Vagina (tissue), 2 donors: Measurements from ENCODE around the gene CEACAM3. TPM values are rescaled to one million over a fixed set of nuclear protein-coding genes. Genes with fewer than 3 reads are reported as not detected.

Source experiments
- DNase-seq, 2 donors: peaks; one replicate each; pipeline ENCODE4 v3.0.0-alpha.2; 2017; ENCODE audit errors: extremely low spot score in 2 of 2
- H3K27ac ChIP-seq: fragments of 200-600 bp; sonication (generic); one replicate; pipeline ENCODE4 v1.5.1; 2019
- H3K27me3 ChIP-seq: fragments of 200-600 bp; sonication (generic); one replicate; pipeline ENCODE4 v1.5.1; 2019
- H3K36me3 ChIP-seq, 2 donors: fragments of 200-600 bp; sonication (generic); one replicate each; pipeline ENCODE4 v1.5.1; 2017 to 2019
- H3K4me1 ChIP-seq: fragments of 200-600 bp; sonication (generic); one replicate; pipeline ENCODE4 v1.5.1; 2019
- H3K4me3 ChIP-seq, 2 donors: fragments of 200-600 bp; sonication (generic); 1 replicate in 1 of 2; 2 replicates in 1 of 2; pipeline ENCODE4 v1.5.1; 2016 to 2019
- H3K9me3 ChIP-seq: fragments of 200-600 bp; sonication (generic); one replicate; pipeline ENCODE4 v1.5.1; 2019
- POLR2A ChIP-seq, 2 donors: fragments of 450-650 bp; IDR thresholded peaks; one replicate each; pipeline ENCODE4 v1.6.1; 2017; ENCODE audit warnings: antibody characterized with exemption in 2 of 2, mild to moderate bottlenecking in 2 of 2, moderate library complexity in 2 of 2
- POLR2AphosphoS5 ChIP-seq, 2 donors: sonication (generic); formaldehyde crosslinking; IDR thresholded peaks; one replicate each; pipeline ENCODE4 v1.9.0; 2017; ENCODE audit warnings: antibody characterized with exemption in 2 of 2, mild to moderate bottlenecking in 2 of 2, low read depth in 1 of 2; ENCODE audit not compliant: insufficient read depth in 1 of 2
- intact Hi-C: fragments of 100-400 bp; cut with DNase I; formaldehyde crosslinking; loops from one replicate; pipeline ENCODE4 v1.15.1; 2023
- total RNA-seq: library from RNA; depleted of rRNA; stranded (reverse); fragments of >200 nt; gene quantifications from one replicate; pipeline ENCODE4 v1.2.3, GENCODE V29; 2016
- TF ChIP-seq, protein P1 (sequence below), 3 experiments: fragments of 450-650 bp in 2 of 3; fragments of 200-600 bp in 1 of 3; sonication (generic) in 1 of 3; IDR thresholded peaks; one replicate each; pipeline ENCODE4 v1.5.1; 2017 to 2019; ENCODE audit warnings: antibody characterized with exemption in 3 of 3, mild to moderate bottlenecking in 2 of 3, moderate library complexity in 2 of 3

CEACAM3 gene
- total RNA-seq, 1 donor from 2014 or later: not detected

DNA sequence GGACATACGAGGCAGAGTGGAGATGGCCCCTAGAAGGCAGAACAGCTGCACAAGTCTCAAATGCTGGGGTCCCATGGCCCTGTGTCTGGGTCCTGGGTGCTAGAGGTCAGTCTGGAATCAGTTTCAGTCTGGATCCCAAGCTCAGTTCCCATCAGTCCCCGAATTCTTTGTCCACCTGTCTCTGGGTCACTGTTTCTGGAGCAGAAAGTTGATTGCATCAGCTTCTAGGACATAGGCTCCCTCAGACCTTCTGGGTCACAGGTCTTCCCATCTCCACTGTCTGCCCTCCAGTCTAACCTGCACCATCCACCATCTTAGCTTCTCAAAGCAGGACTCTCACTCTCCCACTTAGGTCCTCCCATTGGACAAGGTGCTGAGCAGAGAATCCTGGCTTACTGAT, 42.8 kb downstream of the CEACAM3 start:
- intact Hi-C loops: no loop called here
- Histone ChIP-seq H3K9me3 (no peaks in the 10 kb centered on the region), H3K36me3 (no peaks in the 10 kb centered on the region), H3K4me3 (no peak overlapping the region), H3K27me3 (no peaks in the 10 kb centered on the region), H3K27ac (no peak overlapping the region), H3K4me1 (no peaks in the 10 kb centered on the region)
- TF ChIP-seq POLR2AphosphoS5 (IDR thresholded peaks at IDR 0.05; ENCODE audit: insufficient read depth in 1 of 2, low read depth in 1 of 2): no peak
- no peak for TF ChIP-seq POLR2A (IDR thresholded peaks at IDR 0.05)
- TF ChIP-seq, protein P1, sequence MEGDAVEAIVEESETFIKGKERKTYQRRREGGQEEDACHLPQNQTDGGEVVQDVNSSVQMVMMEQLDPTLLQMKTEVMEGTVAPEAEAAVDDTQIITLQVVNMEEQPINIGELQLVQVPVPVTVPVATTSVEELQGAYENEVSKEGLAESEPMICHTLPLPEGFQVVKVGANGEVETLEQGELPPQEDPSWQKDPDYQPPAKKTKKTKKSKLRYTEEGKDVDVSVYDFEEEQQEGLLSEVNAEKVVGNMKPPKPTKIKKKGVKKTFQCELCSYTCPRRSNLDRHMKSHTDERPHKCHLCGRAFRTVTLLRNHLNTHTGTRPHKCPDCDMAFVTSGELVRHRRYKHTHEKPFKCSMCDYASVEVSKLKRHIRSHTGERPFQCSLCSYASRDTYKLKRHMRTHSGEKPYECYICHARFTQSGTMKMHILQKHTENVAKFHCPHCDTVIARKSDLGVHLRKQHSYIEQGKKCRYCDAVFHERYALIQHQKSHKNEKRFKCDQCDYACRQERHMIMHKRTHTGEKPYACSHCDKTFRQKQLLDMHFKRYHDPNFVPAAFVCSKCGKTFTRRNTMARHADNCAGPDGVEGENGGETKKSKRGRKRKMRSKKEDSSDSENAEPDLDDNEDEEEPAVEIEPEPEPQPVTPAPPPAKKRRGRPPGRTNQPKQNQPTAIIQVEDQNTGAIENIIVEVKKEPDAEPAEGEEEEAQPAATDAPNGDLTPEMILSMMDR (IDR thresholded peaks at IDR 0.05): no peak
- no peak for DNase-seq

- Histone ChIP-seq H3K9me3 (no peaks in the 10 kb centered on the region), H3K4me1 (no peaks in the 10 kb centered on the region), H3K36me3 (no peaks in the 10 kb centered on the region), H3K4me3 (no peak overlapping the region), H3K27ac (no peak overlapping the region), H3K27me3 (no peaks in the 10 kb centered on the region)
- DNase-seq: no peak
- TF ChIP-seq, protein P1 (IDR thresholded peaks at IDR 0.05): no peak
- intact Hi-C loops: no loop called here
Observed at GRCh38 chr19:41843371-41843770, 47.0 kb downstream of the CEACAM3 start.

DNA sequence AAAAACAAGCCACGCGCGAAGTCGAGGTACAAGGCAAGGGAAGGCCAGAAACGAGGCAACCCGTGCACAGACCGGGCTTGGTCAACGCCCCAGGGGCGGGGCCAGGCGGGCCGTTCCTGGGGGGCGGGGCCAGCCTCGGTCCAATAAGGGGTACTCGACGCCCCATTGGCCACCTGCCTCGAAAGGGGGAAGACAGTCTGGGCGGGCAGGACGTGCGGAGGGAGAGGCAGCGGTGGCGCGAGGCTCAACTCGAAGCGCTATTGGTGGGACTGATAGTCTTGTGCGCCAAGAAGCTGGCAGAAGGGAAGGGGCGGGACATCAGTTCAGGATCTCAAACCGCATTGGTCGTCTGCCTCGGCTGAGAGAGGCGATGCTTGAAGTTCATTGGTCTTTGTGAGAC, 48.2 kb downstream of the CEACAM3 start, which contains the start of gene LYPD4:
Gene LYPD4, minus strand, starts transcription at position 83 of the 400 bp plus-strand sequence. CDS start 5,398 bp downstream, outside the sequence.
- Histone ChIP-seq H3K4me1 (no peaks in the 10 kb centered on the region), H3K27ac (no peak within 1 kb of the TSS), H3K36me3 (no peaks in the 10 kb centered on the region), H3K27me3 (no peaks in the 10 kb centered on the region), H3K9me3 (no peaks in the 10 kb centered on the region), H3K4me3 (no peak within 1 kb of the TSS)
- intact Hi-C loops: no loop called here
- DNase-seq: no peak
- no peak for TF ChIP-seq POLR2A (IDR thresholded peaks at IDR 0.05)
- TF ChIP-seq POLR2AphosphoS5 (IDR thresholded peaks at IDR 0.05; ENCODE audit: insufficient read depth in 1 of 2, low read depth in 1 of 2): no peak
- TF ChIP-seq, protein P1 (IDR thresholded peaks at IDR 0.05): no peak

- intact Hi-C loops: no loop called here
- no peaks in the 10 kb centered on the region for H3K27me3 ChIP-seq
- H3K36me3 ChIP-seq: no peaks in the 10 kb centered on the region
- DNase-seq: no peak
- no peaks in the 10 kb centered on the region for H3K9me3 ChIP-seq
- H3K4me1 ChIP-seq: no peaks in the 10 kb centered on the region
- H3K4me3 ChIP-seq: no peak within 1 kb of the TSS
- no peak for TF ChIP-seq POLR2AphosphoS5 (IDR thresholded peaks at IDR 0.05; ENCODE audit: insufficient read depth in 1 of 2, low read depth in 1 of 2)
- TF ChIP-seq, protein P1 (IDR thresholded peaks at IDR 0.05): no peak
- H3K27ac ChIP-seq: no peak within 1 kb of the TSS
Observed at GRCh38 chr19:41845001-41845050, 48.4 kb downstream of the CEACAM3 start, which contains the start of gene DMRTC2. DMRTC2 (plus strand) TSS chr19:41845042; CDS start chr19:41847429, 2,387 bp downstream.

- TF ChIP-seq POLR2A (IDR thresholded peaks at IDR 0.05): no peak
- TF ChIP-seq, protein P1 (IDR thresholded peaks at IDR 0.05): no peak
- TF ChIP-seq POLR2AphosphoS5 (IDR thresholded peaks at IDR 0.05; ENCODE audit: insufficient read depth in 1 of 2, low read depth in 1 of 2): no peak
- intact Hi-C loops: no loop called here
- H3K27me3 ChIP-seq: no peaks in the 10 kb centered on the region
- no peaks in the 10 kb centered on the region for H3K4me1 ChIP-seq
- no peak overlapping the region for H3K27ac ChIP-seq
- no peak for DNase-seq
- H3K4me3 ChIP-seq: no peak overlapping the region
- H3K36me3 ChIP-seq: no peaks in the 10 kb centered on the region
- H3K9me3 ChIP-seq: no peaks in the 10 kb centered on the region
Observed at GRCh38 chr19:41845051-41845590, 48.7 kb downstream of the CEACAM3 start.
